Neural cell (in vitro differentiated cells): ENCODE data around the gene SPHK2. TPM values are rescaled to one million over a fixed set of nuclear protein-coding genes. Genes with fewer than 3 reads are reported as not detected.

Source experiments
- H2AFZ ChIP-seq: fragments of 200-600, 300-800 bp; sonication (generic), shearing (Covaris generic); 2 replicates; pipeline ENCODE4 v1.6.0; 2014; ENCODE audit warnings: low read depth, mild to moderate bottlenecking, antibody characterized with exemption, low read length, moderate library complexity
- H3F3A ChIP-seq: fragments of 200-600 bp; shearing (Covaris generic); 2 replicates; pipeline ENCODE4 v1.6.1; 2016; ENCODE audit warnings: mild to moderate bottlenecking, moderate library complexity, mixed read lengths, antibody characterized with exemption, low read length; ENCODE audit not compliant: insufficient read depth, poor library complexity, severe bottlenecking
- H3K27ac ChIP-seq: fragments of 200-600, 300-800 bp; sonication (generic), shearing (Covaris generic); 2 replicates; pipeline ENCODE4 v1.5.1; 2014; ENCODE audit warnings: mild to moderate bottlenecking, low read length, moderate library complexity
- H3K27me3 ChIP-seq: fragments of 300-800, 200-600 bp; sonication (generic), shearing (Covaris generic); 2 replicates; pipeline ENCODE4 v1.6.0; 2014; ENCODE audit warnings: mild to moderate bottlenecking, low read depth, low read length, moderate library complexity; ENCODE audit not compliant: insufficient read depth
- H3K36me3 ChIP-seq: fragments of 300-800, 200-600 bp; sonication (generic), shearing (Covaris generic); 2 replicates; pipeline ENCODE4 v1.5.1; 2014; ENCODE audit warnings: mild to moderate bottlenecking, antibody characterized with exemption, low read length, moderate library complexity; ENCODE audit not compliant: insufficient read depth
- H3K4me2 ChIP-seq: fragments of 300-800, 200-600 bp; sonication (generic), shearing (Covaris generic); 2 replicates; pipeline ENCODE4 v1.6.0; 2014; ENCODE audit warnings: mild to moderate bottlenecking, low read length
- H3K4me3 ChIP-seq: fragments of 300-800, 200-600 bp; sonication (generic), shearing (Covaris generic); 2 replicates; pipeline ENCODE4 v1.5.1; 2014; ENCODE audit warnings: mild to moderate bottlenecking, low read length, moderate library complexity
- H3K79me2 ChIP-seq: fragments of 200-600 bp; shearing (Covaris generic); replicated peaks from 2 replicates; pipeline ENCODE4 v1.6.0; 2014; ENCODE audit warnings: mild to moderate bottlenecking, low read length, moderate library complexity; ENCODE audit not compliant: insufficient read depth
- H3K9ac ChIP-seq: fragments of 300-800, 200-600 bp; sonication (generic), shearing (Covaris generic); 2 replicates; pipeline ENCODE4 v1.6.1; 2016; ENCODE audit warnings: mild to moderate bottlenecking, low read length, mixed read lengths
- H3K9me2 ChIP-seq: fragments of 200-600 bp; shearing (Covaris generic); 2 replicates; pipeline ENCODE4 v1.6.1; 2016; ENCODE audit warnings: mild to moderate bottlenecking, low read length, mixed read lengths; ENCODE audit not compliant: insufficient read depth
- H3K9me3 ChIP-seq: fragments of 200-600, 300-800 bp; sonication (generic), shearing (Covaris generic); 2 replicates; pipeline ENCODE4 v1.6.1; 2016; ENCODE audit warnings: mild to moderate bottlenecking, mixed run types, low read length, moderate library complexity, mixed read lengths
- H4K20me1 ChIP-seq: fragments of 200-600 bp; shearing (Covaris generic); 2 replicates; pipeline ENCODE4 v1.6.1; 2016; ENCODE audit warnings: mild to moderate bottlenecking, mixed run types; ENCODE audit not compliant: insufficient read depth
- EP300 ChIP-seq: fragments of 450-650 bp; conservative IDR thresholded peaks from 2 replicates; pipeline ENCODE4 v1.6.1; 2014; ENCODE audit warnings: antibody characterized with exemption, mild to moderate bottlenecking, moderate library complexity; ENCODE audit not compliant: poor library complexity, severe bottlenecking
- EZH2 ChIP-seq: fragments of 200-600, 300-800 bp; shearing (Covaris generic), sonication (generic); IDR thresholded peaks from 2 replicates; pipeline ENCODE4 v1.6.1; 2014; ENCODE audit warnings: antibody characterized with exemption, low read length, borderline replicate concordance, mild to moderate bottlenecking; ENCODE audit not compliant: insufficient read depth, poor library complexity, severe bottlenecking
- MXI1 ChIP-seq: fragments of 450-650 bp; conservative IDR thresholded peaks from 2 replicates; pipeline ENCODE4 v1.6.1; 2014; ENCODE audit warnings: antibody characterized with exemption, mild to moderate bottlenecking; ENCODE audit not compliant: poor library complexity, severe bottlenecking
- POLR2AphosphoS5 ChIP-seq: IDR thresholded peaks from 2 replicates; pipeline ENCODE4 v1.6.1; 2012
- RAD21 ChIP-seq: fragments of 450-650 bp; conservative IDR thresholded peaks from 2 replicates; pipeline ENCODE4 v1.6.1; 2014; ENCODE audit warnings: antibody characterized with exemption, mild to moderate bottlenecking, moderate library complexity
- SMC3 ChIP-seq: fragments of 450-650 bp; conservative IDR thresholded peaks from 2 replicates; pipeline ENCODE4 v1.6.1; 2014; ENCODE audit warnings: antibody characterized with exemption, mild to moderate bottlenecking, moderate library complexity; ENCODE audit not compliant: poor library complexity
- TAF1 ChIP-seq: IDR thresholded peaks from 2 replicates; pipeline ENCODE4 v1.6.1; 2012; ENCODE audit warnings: low read depth
- polyA plus RNA-seq: library from polyadenylated mRNA; depleted of rRNA; stranded (reverse); fragments of >200 nt; gene quantifications from 2 replicates; pipeline ENCODE4 v1.2.3, GENCODE V29; 2014
- TF ChIP-seq, protein P1 (sequence below): IDR thresholded peaks from 2 replicates; pipeline ENCODE4 v1.6.1; 2012; ENCODE audit warnings: borderline replicate concordance
- TF ChIP-seq, protein P2 (sequence below): fragments of 450-650 bp; IDR thresholded peaks from 2 replicates; pipeline ENCODE4 v1.5.1; 2014; ENCODE audit warnings: antibody characterized with exemption, mild to moderate bottlenecking, moderate library complexity; ENCODE audit not compliant: poor library complexity, severe bottlenecking

SPHK2 gene
- polyA plus RNA-seq, 1 donor from 2014 or later, result 22.6 TPM

DNA sequence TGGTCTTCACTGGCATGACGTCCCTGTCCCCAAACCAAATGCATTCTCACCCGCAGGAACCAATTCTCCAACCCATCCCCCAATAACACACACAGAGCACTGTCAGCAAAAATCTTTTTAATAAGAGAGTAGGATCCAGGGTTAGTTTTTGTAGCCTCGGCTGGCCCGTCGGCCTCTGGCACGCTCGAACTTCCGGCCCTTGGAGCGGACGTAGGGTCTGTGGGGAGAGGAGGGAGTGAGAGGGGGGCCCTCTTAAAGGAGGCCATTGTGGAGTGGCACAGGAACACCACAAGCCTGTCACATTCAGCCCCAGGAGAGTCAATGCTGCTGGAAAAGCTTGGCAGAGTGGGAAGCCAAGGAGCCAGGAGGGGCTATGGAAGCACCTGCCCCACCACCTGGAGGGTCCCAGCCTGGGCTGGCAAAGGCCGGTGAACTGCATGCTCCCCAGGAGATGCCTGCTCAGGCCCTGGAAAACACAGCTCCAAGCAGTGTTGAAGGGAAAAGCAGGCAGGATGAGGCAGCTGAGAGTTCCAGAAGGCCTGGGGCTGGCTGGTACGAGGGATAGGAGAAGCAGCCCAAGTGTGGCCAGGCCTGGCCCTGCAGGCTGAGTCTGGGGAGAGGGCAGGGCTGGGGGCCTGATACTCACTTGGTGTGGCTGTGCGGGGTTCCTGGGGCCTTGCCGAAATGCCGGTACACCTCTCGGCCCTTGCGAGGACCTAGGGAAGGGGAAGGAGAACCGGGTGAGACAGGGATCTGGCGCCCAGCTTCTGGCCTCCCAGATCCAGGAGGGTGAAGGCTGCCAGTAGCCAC is 3.9 kb upstream of the SPHK2 start:
- H4K20me1 ChIP-seq, result peaks cover 4% of the 10 kb centered on the region
- H3K4me3 ChIP-seq, result no peak overlapping the region
- TF ChIP-seq, protein P1, sequence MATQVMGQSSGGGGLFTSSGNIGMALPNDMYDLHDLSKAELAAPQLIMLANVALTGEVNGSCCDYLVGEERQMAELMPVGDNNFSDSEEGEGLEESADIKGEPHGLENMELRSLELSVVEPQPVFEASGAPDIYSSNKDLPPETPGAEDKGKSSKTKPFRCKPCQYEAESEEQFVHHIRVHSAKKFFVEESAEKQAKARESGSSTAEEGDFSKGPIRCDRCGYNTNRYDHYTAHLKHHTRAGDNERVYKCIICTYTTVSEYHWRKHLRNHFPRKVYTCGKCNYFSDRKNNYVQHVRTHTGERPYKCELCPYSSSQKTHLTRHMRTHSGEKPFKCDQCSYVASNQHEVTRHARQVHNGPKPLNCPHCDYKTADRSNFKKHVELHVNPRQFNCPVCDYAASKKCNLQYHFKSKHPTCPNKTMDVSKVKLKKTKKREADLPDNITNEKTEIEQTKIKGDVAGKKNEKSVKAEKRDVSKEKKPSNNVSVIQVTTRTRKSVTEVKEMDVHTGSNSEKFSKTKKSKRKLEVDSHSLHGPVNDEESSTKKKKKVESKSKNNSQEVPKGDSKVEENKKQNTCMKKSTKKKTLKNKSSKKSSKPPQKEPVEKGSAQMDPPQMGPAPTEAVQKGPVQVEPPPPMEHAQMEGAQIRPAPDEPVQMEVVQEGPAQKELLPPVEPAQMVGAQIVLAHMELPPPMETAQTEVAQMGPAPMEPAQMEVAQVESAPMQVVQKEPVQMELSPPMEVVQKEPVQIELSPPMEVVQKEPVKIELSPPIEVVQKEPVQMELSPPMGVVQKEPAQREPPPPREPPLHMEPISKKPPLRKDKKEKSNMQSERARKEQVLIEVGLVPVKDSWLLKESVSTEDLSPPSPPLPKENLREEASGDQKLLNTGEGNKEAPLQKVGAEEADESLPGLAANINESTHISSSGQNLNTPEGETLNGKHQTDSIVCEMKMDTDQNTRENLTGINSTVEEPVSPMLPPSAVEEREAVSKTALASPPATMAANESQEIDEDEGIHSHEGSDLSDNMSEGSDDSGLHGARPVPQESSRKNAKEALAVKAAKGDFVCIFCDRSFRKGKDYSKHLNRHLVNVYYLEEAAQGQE, result no peak
- TF ChIP-seq POLR2AphosphoS5 (no peak), EP300 (no peak), MXI1 (no peak), EZH2 (no peak), RAD21 (no peak), TAF1 (no peak), SMC3 (no peak)
- TF ChIP-seq, protein P2, sequence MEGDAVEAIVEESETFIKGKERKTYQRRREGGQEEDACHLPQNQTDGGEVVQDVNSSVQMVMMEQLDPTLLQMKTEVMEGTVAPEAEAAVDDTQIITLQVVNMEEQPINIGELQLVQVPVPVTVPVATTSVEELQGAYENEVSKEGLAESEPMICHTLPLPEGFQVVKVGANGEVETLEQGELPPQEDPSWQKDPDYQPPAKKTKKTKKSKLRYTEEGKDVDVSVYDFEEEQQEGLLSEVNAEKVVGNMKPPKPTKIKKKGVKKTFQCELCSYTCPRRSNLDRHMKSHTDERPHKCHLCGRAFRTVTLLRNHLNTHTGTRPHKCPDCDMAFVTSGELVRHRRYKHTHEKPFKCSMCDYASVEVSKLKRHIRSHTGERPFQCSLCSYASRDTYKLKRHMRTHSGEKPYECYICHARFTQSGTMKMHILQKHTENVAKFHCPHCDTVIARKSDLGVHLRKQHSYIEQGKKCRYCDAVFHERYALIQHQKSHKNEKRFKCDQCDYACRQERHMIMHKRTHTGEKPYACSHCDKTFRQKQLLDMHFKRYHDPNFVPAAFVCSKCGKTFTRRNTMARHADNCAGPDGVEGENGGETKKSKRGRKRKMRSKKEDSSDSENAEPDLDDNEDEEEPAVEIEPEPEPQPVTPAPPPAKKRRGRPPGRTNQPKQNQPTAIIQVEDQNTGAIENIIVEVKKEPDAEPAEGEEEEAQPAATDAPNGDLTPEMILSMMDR, result no peak
- peaks cover 24% of the 10 kb centered on the region for H3K79me2 ChIP-seq
- no peak overlapping the region for H3K27ac ChIP-seq
- H3K4me2 ChIP-seq, result no peak overlapping the region
- H2AFZ ChIP-seq, result no peak overlapping the region
- peaks cover 3% of the 10 kb centered on the region for H3K36me3 ChIP-seq
- H3K9me2 ChIP-seq, result no peaks in the 10 kb centered on the region
- no peaks in the 10 kb centered on the region for H3K27me3 ChIP-seq
- no peaks in the 10 kb centered on the region for H3K9me3 ChIP-seq
- no peak overlapping the region for H3K9ac ChIP-seq
- no peaks in the 10 kb centered on the region for H3F3A ChIP-seq

DNA sequence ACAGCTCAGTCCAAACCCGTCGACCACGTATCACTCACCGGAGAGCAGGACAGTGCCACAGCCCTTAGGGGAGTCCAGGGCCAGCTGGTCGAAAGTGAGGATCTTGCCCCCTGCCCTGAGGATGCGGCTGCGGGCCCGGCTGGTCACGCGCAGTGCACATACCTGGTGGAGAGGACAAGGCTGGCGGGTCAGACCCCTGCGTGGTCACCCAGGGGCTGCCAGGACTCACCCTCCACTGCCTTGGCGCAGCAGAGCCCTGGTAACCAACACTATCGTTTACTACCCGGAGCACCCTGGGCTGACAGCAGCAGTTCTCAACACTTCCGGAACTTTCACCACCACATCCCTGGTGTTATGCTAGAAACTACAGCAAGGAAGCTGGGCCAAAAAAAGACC is 3.3 kb upstream of the SPHK2 start:
- no peak for TF ChIP-seq POLR2AphosphoS5
- TF ChIP-seq, protein P2, result no peak
- TF ChIP-seq EP300, result no peak
- no peak for TF ChIP-seq EZH2
- TF ChIP-seq MXI1, result no peak
- no peak for TF ChIP-seq SMC3
- TF ChIP-seq, protein P1, result no peak
- TF ChIP-seq RAD21, result no peak
- no peak for TF ChIP-seq TAF1
- Histone ChIP-seq H3K9me2 (no peaks in the 10 kb centered on the region), H3K9me3 (no peaks in the 10 kb centered on the region), H2AFZ (no peak overlapping the region), H3K9ac (peak overlapping the region; percentile 3), H3K4me3 (peak overlapping the region; percentile 88), H3K27ac (no peak overlapping the region), H4K20me1 (peaks cover 4% of the 10 kb centered on the region), H3F3A (no peaks in the 10 kb centered on the region), H3K4me2 (no peak overlapping the region), H3K79me2 (peaks cover 24% of the 10 kb centered on the region), H3K27me3 (no peaks in the 10 kb centered on the region), H3K36me3 (peaks cover 3% of the 10 kb centered on the region)
